GM18873 (cell line): Measurements from ENCODE around the gene ZNF44.

Source experiments
- ATAC-seq: cut with Tn5 transposase; IDR thresholded peaks from one replicate; pipeline ENCODE4 v1.9.1; 2021; ENCODE audit warnings: mild to moderate bottlenecking, moderate library complexity, moderate number of reproducible peaks; ENCODE audit not compliant: unreplicated experiment, low FRiP score

The ZNF44 gene

GRCh38 chr19:12265921-12266704 lies 28.6 kb downstream of the ZNF44 start:
- ATAC-seq, result no peak

- ATAC-seq, result no peak
These were observed 33.1 kb downstream of the ZNF44 start for GRCh38 chr19:12261554-12261953.

GRCh38 chr19:12260861-12261260 lies 33.8 kb downstream of the ZNF44 start:
- no peak for ATAC-seq

GRCh38 chr19:12260236-12260635 lies 34.4 kb downstream of the ZNF44 start:
- ATAC-seq, result no peak

GRCh38 chr19:12255372-12255771 lies 39.3 kb downstream of the ZNF44 start:
- no peak for ATAC-seq

- no peak for ATAC-seq
These were observed 47.0 kb downstream of the ZNF44 start for GRCh38 chr19:12247644-12248222.

GRCh38 chr19:12244370-12244769 lies 50.3 kb downstream of the ZNF44 start:
- no peak for ATAC-seq

- no peak for ATAC-seq
These were observed 57.4 kb downstream of the ZNF44 start for GRCh38 chr19:12237143-12237839.

GRCh38 chr19:12232961-12233360 lies 61.7 kb downstream of the ZNF44 start:
- no peak for ATAC-seq

- no peak for ATAC-seq
These were observed 63.6 kb downstream of the ZNF44 start for GRCh38 chr19:12230751-12231733.

- no peak for ATAC-seq
These were observed 64.7 kb downstream of the ZNF44 start for GRCh38 chr19:12229990-12230389.

- ATAC-seq, result no peak
These were observed 70.0 kb downstream of the ZNF44 start for GRCh38 chr19:12224676-12225075.

- ATAC-seq, result no peak
These were observed 71.6 kb downstream of the ZNF44 start for GRCh38 chr19:12222980-12223630.
